Hematopoietic multipotent progenitor cell (in vitro differentiated cells): Measurements from ENCODE around the gene STARD7. TPM values are rescaled to one million over a fixed set of nuclear protein-coding genes. Genes with fewer than 3 reads are reported as not detected.
A peak's percentile ranks its signal among the peaks of the same experiment; 100 is the strongest.

Experiments
- DNase-seq, 3 donors: peaks; one replicate each; pipeline ENCODE4 v3.0.0-alpha.2; 2011 to 2015; ENCODE audit warnings: low read depth in 2 of 3, low spot score in 2 of 3
- total RNA-seq: library from RNA; depleted of rRNA; stranded (reverse); fragments of >200 nt; gene quantifications from one replicate; pipeline ENCODE4 v1.2.3, GENCODE V29; 2012

The STARD7 gene
- total RNA-seq, 1 donor: 86.7 TPM

DNA sequence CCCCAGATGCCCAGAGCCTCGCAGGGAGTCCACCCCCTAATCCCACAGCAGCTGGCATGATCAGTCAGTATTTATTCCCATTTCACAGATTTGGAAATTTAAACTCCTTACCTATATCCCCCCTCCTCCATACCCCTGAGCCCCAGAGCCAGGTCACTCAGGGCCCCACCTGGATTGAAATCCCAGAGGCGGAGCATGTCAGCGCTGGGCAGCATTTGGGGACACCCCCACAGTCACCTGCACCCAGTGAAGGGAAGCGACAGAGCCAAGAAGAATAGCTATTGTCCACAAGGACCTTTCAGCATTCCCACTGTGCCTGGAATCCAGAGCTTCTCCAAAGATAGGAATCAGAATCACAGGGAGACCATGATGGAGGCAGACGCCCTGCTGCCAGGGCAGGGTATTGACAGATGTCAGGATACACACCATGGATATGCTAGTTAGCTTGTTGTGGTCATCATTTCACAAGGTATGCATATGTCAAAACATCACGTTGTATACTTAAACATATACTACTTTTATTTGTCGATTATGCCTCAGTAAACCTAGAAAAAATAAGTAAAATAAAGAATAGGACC lies 69.4 kb downstream of the STARD7 start:
- DNase-seq: no peak

GRCh38 chr2:96138179-96139145 lies 70.2 kb downstream of the STARD7 start, which contains the start of gene ASTL:
TSS of gene ASTL (minus strand) at chr2:96138502. CDS start at chr2:96138436, 66 bp downstream.
- DNase-seq: peak in 2 of 3 donors; percentile 63 to 79

DNA sequence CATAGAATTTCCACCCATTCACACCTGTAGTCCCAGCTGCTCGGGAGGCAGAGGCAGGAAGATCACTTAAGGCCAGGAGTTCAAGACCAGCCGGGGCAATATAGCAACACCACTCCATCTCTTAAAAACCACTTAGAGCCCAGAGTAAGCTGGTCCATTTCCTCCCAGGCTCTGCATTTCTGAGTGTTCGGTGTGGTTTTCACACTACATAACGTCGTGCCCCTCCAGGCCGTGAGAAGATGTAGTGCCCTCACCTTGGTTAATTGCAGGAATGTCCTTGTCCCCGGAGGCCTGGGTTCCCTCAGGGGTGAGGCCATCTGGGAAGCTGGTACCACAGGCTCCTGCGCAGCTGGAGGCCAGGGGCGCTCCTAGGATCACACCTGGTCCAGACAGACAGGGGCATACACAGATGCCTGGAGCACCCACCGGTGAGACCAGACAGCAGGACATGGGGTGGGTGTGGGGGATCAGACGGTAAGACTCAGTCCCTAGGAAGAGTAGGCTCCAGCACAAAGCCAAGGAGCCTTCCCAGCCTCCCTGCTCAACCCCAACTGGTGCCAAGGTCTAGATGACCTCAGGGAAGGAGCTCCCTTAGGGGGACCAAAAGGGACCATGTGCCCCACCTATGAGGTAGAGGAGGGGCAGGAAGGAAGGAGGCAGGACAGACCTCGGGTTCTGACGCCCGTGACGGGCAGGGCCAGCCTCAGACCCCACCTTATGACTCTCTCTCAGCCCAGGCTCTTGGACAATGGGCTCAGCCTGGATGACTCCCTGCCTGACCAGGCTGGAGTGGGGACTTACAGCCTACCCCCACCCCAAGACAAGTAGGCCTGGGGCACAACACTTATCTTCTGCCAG lies 71.1 kb downstream of the STARD7 start:
- DNase-seq: no peak

DNA sequence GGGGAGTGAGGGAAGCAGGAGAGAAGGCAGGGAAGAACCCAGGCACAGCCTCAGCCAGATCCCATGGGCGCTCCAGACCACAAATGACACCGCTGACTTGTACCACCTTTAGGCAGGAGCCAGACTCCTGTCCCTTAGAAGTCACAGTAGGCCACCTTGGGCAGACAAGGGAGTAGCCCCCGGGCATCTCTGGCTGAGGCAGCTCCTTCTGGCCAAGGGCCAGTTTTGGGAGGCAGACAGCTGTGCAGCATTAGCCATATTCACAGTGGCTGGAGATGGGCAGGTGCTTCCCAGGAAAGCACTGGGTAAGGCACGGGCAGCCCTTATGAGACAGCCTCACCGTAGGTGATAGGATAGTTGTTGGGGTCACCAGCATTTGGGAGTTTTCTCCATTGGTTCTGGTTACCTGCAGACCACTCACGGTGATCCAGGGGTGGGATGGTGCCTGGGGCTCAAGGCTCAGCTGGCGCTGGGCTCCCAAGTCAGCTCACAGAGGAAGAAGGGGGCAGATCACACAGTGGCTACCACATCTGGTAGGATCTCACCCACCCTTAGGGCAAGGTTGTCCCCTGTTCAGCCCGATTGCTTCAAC lies 72.4 kb downstream of the STARD7 start:
- DNase-seq: no peak

- no peak for DNase-seq
Measured at GRCh38 chr2:96135621-96136020, 73.0 kb downstream of the STARD7 start.

- no peak for DNase-seq
Measured at GRCh38 chr2:96135171-96135570, 73.5 kb downstream of the STARD7 start.

Other genes with a start within 250 kb of the STARD7 start
- 54.1 TPM for gene ANKRD36C, start 217.0 kb downstream of the STARD7 start, total RNA-seq
- gene GPAT2, start 173.9 kb downstream of the STARD7 start, total RNA-seq: 11.8 TPM
- under 0.01 TPM for gene ADRA2B, start 92.3 kb downstream of the STARD7 start, total RNA-seq
- gene ASTL, start 70.3 kb downstream of the STARD7 start, total RNA-seq: 1.1 TPM
- 134 TPM for gene DUSP2, start 63.4 kb downstream of the STARD7 start, total RNA-seq
- 29.1 TPM for gene TMEM127, start 57.2 kb upstream of the STARD7 start, total RNA-seq
- gene CIAO1, start 57.4 kb upstream of the STARD7 start, total RNA-seq: 156 TPM
- 149 TPM for gene SNRNP200, start 96.7 kb upstream of the STARD7 start, total RNA-seq
- gene ITPRIPL1, start 116.5 kb upstream of the STARD7 start, total RNA-seq: 17.2 TPM
- gene NCAPH, start 126.9 kb upstream of the STARD7 start, total RNA-seq: 2.2 TPM